HG03060 (cell line): ENCODE data around the gene OR2T1.
"Not testable (repeated sequence)": the region's sequence is repeated elsewhere in the genome, so short reads cannot be mapped to it uniquely, and the experiment has no call there.

Experiments
- ATAC-seq: cut with Tn5 transposase; IDR thresholded peaks from one replicate; pipeline ENCODE4 v1.9.1; 2021; ENCODE audit warnings: low read depth, moderate number of reproducible peaks; ENCODE audit not compliant: unreplicated experiment

The OR2T1 gene, protein sequence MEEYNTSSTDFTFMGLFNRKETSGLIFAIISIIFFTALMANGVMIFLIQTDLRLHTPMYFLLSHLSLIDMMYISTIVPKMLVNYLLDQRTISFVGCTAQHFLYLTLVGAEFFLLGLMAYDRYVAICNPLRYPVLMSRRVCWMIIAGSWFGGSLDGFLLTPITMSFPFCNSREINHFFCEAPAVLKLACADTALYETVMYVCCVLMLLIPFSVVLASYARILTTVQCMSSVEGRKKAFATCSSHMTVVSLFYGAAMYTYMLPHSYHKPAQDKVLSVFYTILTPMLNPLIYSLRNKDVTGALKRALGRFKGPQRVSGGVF

DNA sequence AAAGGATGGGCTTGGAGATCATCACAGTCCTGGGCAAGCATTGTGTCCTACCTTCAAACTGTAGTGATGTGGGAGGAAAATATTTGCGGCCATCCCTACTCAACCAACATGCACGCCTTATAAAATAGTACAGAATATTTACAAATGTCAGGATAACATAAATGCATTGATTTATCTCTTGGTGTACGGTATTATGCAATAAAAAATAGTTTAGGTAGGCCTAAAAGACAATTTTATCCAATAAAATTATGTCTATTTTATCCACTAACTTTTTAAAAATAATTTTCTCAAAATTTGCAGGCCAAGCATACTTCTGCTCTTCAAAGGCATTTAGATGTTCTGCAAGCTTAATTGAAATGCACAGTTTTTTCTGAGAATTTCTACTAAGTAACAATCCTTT, at the start of gene OR2T1:
TSS of gene OR2T1 (plus strand) at position 301 of the 400 bp plus-strand sequence. CDS start 3,100 bp downstream, outside the sequence.
- ATAC-seq = no peak

DNA sequence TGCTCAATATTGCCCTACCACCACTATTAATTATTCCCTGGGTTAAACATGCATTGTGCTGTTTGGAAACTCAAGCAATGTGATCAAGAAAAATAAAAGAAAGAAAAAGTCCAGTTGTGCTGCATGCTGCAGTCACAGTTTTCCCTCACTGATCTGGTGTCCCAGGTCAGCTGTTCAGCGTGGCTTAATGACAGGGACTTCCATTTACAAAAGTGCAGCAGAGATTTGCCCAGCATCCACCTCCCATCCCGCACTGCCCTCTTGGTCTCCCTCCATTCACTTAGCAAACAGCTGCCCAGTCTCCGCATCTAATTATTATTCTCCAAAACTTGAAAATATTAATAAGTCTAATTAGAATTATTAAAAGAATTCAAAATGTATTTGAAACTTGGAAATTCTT, 43.4 kb upstream of the OR2T1 start:
- no peak for ATAC-seq

DNA sequence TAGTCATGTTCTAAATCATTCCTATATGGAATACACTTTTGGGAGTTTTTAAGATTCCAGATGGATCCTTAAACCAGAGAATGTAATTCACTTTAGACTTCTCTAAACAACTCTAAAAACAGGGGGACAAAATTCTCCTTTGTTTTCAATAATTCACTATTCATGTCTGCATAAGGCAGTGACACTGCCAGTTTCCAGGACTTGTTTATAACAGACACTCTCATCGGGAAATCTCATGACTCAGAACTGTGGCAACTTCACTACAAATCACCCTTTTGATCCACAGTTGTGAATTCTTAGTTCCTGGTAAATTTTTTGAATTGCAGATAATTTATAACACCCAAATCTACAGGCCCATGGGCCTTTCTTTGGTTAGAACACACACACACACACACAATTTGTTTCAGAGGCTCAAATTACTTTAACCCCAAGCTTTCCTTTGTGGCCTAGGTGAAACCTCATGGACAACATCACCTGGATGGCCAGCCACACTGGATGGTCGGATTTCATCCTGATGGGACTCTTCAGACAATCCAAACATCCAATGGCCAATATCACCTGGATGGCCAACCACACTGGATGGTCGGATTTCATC, 41.6 kb upstream of the OR2T1 start, which contains the start of gene OR2T4:
TSS of gene OR2T4 (plus strand) at position 545 of the 595 bp plus-strand sequence. CDS start at position 545, 0 bp downstream.
- no peak for ATAC-seq

DNA sequence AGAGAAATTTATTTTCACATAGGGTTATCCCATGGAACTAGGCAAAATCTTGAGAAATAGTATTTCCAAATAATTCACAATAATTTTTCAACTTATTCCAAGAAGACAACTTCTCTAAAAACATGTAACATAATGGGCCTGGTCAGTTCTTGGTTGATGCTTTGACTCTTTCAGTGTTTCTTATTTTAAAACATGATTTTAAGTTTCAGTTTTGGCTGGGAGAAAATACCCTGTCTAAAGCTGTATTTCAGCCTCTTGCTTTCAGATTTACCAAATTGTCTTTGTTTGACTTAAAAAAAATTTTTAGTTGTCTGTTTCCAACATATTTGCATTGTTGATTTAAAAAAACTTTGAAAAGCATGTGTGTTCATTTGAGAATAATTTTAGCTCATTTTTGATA, 36.2 kb upstream of the OR2T1 start:
- no peak for ATAC-seq

DNA sequence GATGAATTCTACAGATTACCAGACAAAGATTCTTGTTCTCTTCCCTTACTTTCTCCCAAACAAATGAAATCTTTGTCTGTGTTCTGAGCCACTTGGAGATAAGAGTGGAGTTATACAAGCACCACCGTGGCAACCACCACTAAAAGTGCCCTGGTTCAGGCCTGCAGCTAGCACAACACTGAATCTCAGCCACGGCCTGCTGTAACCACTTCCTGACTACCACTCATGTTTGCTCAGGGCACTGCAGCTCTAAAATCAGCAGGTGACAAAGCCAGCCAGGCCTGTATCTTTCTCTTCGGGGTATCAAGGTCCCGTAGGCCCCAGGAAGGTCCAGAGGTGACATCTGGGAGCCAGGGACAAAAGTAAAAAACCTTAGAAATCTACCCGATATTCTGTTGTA, 30.5 kb upstream of the OR2T1 start:
- no peak for ATAC-seq

DNA sequence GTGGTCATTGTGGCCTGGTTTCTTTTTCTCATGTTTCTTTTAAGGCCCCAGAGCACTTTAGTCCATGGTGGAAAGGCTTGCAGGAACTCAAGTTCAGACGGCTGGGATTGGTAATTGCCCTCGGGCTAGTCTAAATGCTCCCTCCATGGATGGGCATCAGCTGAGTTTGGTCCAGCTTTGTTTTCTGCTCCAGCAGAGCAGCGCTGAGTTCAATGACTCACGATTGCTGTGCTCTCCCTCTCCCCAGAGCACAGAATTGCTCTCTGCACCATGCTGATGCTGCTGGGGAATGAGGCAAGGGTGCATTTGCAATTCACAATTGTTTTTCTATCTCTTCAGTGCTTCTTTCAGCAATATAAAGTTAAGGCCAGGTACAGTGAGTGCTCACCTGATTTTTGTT, 29.1 kb upstream of the OR2T1 start:
- ATAC-seq = no peak

DNA sequence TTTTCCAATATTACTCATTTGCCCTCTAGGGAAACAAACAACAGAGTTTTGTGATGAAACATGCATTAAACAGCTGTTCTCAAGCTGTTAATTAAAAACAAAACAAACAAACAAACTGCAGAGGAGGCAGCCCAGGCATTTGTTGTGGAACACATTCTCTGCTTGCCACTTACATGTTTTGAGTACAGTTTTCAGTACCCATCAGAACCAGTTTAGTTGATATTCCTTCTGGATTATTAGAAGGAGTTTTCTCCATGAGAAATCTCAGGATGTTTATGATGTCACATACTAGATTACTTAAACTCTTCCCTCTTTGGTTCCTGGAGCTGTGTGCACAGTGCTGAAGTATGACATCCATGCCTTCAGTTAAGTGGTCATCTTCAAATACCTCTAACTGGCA, 27.4 kb upstream of the OR2T1 start, which contains the start of gene OR2T6:
TSS of gene OR2T6 (plus strand) at position 301 of the 400 bp plus-strand sequence. CDS start 11,863 bp downstream, outside the sequence.
- ATAC-seq = no peak

DNA sequence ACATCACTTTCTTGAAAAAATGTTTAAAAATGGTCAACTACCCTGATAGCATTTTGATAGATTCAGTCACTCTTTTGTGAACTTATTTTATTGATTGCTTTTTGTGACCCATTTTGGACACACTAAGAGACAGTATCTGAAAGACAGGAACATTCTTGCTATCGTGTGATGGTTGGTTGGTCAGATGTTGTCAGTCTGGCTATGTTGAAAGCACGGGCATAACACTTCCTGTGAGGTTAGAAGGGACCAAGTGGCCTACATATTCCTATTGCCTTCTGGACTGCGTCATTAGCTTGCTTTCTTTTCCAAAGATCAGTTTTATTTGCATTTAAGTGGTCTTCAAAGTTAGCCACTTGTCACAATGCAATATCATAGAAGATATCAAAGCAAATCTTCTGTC, 25.9 kb upstream of the OR2T1 start:
- no peak for ATAC-seq

DNA sequence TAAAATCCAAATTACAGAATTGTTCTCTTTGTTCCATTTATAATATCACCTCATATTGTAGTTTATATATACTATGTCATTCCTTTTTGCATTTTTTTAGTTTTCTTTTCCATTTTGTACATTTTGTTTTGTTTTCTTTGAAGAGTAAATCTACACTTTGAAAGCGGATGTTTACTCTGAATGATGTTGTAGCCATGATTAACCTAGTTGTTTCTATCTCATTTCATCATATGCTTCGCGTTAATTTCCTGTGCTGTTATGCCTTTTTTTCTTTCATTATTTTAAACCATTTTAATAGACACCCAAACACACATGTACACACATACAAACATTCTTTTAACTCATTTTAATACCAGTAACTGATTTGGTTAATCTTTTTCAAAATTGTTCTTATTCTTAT, 22.0 kb upstream of the OR2T1 start:
- ATAC-seq = no peak

DNA sequence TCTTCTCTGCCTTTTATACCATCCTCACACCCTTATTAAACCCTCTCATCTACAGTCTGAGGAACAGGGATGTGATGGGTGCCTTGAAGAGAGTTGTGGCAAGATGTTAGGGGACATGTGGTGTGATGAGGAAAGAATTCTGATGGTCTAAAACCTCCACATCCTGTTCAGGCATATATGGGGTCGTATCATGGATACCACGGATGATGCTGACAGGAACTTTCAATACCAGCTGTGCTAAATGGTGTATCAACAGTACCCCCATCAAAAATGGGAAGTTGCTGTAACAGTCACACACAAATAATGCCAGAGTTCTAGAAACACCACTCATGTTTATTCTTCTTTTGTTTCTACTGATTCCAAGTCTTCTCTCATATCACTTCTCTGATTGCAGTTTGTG, 14.4 kb upstream of the OR2T1 start:
- ATAC-seq = no peak

DNA sequence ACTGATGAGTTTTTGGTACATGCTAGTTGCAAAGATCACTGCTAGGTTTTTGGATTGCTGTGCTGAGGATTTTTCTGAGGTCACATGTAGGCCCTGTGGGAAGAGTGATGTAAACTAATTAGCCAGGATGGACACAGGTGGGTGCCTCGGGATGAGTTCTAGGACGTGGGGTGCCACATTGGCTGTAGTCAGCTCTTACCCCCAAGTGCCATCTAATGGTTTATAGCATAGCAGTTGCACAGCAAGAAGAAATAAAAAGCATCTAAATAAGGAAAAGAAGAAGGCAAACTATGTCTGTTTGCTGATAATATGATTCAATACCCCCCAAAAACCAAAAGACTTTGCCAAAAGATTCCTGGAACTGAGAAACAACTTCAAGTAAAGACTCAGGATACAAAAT, 9.8 kb upstream of the OR2T1 start:
- ATAC-seq = no peak

DNA sequence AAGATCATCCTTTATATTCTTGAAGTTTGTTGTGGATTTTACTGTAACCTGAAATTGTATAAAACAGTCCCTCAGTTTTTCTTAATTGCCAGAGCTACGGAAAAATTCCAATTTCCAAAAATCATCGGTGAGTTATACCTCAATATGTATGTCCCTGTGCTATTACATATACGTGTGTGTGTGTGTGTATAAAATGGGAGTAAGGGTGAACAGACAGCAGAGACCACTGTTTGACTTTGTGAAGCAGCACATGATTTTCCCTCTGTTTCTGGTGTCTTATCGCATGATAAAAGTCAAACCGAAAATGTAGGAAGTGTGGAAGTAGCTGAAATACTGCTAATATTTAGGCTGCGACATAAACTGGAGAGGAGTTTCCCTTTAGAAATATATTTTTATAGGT, 1.2 kb downstream of the OR2T1 start:
- ATAC-seq = no peak

DNA sequence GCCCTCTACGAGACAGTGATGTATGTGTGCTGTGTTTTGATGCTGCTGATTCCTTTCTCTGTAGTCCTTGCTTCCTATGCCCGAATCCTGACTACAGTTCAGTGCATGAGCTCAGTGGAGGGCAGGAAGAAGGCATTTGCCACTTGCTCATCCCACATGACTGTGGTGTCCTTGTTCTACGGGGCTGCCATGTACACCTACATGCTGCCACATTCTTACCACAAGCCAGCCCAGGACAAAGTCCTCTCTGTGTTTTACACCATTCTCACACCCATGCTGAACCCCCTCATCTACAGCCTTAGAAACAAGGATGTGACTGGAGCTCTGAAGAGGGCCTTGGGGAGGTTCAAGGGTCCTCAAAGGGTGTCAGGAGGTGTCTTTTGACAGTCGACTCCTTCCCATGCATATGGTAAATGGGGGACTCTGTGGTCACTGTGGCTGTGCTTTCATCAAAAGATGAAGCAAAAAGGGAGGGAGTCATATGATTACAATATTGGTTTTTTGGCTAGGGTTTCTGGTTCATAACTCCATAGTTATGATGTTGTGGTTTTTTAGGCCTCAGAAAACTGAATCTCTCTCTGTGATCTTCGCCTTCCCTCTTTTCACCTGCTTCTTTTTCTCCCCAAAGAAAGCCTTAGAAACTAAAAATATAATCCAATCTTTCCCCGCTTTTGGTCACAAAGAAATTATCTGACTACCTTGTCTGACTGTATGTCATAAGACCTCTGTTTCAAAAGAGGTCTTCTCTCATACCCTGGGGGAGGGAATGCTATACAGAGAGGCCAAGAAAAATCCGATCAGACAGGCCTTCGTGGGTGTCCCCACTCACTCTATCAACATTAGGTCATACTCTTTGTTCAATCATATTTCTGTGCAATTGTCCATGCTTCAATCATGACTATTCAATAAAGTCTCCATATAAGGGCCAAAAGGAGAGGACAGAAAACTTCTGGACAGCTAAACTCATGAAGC, 4.2 kb downstream of the OR2T1 start:
- ATAC-seq = no peak

DNA sequence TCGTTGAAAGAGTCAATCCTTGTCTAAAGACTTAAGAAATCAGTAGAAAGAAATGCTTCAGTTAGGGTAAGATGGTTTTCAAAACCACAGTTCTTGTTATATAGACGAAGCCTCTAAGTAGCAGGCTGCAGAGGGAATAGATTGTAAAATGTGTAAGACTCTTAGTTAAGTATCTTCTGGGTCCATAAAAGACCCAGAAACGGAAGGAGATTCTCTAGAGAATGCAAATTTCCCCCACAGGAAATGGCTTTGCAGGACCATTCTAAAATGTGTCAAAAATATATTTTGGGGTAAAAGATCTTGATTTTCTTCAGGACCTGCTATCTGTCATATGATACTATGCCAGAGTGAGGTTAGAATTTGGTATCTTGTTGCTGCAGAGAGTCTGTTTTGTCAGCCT, 13.4 kb downstream of the OR2T1 start:
- ATAC-seq = no peak

DNA sequence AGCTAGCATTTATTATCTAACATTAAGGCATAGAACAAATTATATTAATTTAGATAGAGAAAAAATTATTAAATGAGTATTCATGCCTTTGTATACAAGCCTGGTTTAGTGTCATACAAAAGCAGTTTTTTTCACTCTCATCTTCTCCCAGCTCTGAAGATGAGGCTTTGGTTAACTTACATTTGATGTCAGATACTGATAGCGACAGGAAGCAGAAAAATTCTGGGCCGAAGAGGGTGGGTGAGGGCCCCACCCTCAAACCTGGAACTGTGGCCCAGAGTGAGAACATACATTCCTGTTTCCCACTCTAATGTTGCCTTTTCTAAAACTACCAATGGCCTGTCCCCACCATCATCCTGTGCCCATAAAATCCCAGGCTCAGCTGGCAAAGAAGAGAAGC, 15.0 kb downstream of the OR2T1 start:
- ATAC-seq = no peak

DNA sequence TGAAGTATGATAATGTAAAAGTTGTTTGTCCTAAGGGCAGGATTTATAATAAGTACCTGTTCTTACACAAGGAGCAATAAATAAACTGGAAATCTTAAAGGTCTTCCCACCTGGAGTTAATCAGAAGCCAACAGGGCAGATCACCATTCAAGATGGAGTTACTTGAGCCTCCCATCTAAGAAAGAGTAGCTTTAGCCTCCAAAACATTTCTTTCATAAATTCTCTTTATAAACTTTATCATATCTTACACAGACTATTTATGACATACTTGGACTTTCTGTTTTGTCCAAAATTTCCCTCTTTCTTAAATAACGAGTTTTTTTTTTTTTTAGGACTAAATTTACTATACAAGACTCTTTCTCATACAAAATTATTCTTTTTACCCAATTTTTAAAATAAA, 18.5 kb downstream of the OR2T1 start:
- no peak for ATAC-seq

DNA sequence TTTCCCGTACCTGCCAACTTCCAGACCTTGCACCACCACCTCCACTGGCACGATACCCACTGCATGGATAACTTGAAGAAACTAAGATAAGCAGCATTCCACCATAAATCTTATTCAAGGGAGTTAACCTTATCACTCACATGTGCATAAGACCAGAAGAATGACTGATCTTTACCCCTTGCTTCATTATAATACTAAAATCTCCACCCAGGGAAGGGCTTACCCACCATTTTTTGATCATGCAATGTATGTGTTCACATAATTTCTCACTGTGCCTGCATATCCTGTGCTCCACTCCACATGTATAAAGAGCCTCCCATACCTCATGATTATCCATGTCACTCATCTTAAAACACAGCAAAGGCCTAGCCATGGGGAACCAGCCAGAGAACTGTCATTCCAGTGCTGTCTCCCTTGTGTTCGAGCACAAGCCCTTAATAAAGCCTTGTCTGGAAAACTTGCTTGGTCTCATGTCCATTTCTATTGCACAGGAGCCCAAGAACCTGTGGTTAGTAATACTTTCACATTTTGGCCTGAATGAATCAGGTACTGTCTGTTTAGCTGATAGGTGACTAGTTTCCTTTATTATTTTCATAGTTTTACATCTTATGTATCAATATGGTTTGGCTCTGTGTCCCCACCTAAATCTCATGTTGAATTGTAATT, 24.8 kb downstream of the OR2T1 start:
- ATAC-seq = peak; percentile 24

DNA sequence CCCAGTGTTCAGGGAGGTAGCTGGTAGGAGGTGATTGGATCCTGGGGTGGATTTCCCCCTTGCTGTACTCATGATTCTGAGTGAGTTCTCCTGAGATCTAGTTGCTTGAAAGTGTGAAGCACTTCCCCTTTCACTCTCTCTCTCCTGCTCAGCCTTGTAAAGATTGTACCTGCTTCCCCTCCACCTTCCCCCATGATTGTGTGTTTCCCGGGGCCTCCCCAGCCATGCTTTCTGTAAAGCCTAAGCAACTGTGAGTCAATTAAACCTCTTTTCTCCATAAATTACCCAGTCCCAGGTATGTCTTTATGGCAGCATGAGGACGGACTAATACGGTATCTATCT, 25.3 kb downstream of the OR2T1 start:
- ATAC-seq = peak; percentile 97

DNA sequence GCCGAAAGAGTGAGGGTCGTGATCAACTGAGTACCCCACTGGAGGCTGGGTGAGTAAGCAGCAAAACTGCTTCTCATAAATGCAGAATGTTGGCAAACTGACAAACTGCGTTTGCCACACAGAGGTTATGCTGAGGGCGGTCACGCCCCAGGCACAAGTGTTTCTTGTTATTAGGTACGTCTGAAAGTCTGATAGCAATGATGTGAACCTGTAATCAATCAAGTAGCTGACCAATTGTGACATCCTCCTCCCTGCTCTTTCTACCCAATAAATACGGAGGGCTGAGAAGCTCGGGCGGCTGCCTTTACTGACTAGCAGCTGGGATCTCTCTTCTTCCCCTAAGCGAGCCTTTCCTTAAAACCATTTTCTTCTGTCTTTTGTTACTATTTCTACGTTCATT, 28.8 kb downstream of the OR2T1 start:
- ATAC-seq = not testable (repeated sequence)

DNA sequence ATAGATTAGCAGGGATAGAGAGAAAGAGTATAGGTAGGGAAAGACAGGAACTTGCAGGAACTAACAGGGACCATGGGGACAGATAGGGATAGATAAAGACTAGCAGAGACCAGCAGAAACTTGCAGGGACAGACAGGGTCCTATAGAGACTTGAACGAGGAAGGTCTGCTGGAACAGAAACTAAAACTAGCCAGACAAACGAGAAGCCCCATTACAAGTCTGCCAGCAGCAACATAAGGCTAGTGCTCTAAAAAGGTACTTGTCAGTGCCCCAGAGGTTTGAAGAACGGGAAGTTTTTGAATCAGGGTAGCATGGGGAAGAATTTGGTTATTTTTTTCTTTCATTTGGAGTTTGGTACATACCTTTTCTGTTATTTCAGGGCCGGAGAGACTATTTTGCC, 29.4 kb downstream of the OR2T1 start:
- not testable (repeated sequence) for ATAC-seq
